NCI-H1436 treated with DMSO at 0.1 percent for 48 hours (cell line): ENCODE measurements around the gene ASCC1.
"Not testable (repeated sequence)": the region's sequence is repeated elsewhere in the genome, so short reads cannot be mapped to it uniquely, and the experiment has no call there.

Experiments used
- DNase-seq: peaks from one replicate; lab custom pipeline; 2025; lab: John Stamatoyannopoulos, UW

The ASCC1 gene

GRCh38 chr10:72170263-72170662 is 45.8 kb downstream of the ASCC1 start:
- DNase-seq: no peak

DNA sequence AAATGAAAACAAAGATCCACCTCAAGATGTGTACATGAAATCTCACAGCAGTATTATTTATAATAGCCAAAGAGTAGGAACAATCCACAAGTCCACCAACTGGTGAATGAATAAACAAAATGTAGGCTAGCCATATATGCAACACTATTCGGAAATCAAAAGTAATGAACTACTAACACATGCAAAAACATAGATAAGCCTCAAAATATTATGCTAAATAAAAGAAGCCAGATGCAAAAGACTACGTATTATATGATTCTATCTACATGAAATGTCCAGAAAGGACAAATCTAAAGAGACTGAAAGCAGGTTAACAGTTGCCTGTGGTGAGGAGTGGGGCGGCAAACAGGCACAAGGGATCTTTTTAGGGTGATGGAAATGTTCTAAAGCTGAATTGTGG is 49.0 kb downstream of the ASCC1 start:
- DNase-seq: no peak

DNA sequence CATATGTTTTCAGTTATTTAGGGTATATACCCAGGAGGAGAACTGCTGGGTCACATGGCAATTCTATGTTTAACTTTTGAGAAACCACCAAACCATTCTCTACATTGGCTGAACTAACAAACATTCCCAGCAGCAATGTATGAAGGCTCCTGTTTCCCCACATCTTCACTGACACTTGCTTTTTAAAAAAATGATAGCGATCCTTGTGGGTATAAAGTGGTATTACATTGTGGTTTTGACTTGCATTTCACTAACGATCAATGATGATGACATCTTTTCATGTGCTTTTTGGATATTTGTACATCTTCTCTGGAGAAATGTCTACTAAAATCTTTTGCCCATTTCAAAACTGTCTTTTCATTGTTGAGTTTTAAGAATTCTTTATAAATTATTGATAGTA is 51.5 kb downstream of the ASCC1 start:
- DNase-seq: no peak

DNA sequence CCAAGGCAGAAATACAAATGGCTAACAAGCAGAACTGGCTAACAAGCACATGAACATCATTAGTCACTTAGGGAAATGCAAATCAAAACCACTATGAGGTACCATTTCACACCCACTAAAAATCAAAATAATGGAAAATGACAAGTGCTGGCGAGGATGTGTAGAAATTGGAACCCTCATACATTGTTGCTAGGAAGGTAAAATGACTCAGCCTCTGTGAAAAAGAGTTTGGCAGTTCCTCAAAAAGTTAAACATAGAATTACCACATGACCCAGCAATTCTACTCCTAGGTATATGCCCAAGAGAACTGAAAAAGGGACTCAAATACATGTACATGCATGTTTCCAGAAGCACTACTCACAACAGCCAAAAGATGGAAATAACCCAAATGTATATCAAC is 53.1 kb downstream of the ASCC1 start:
- no peak for DNase-seq

GRCh38 chr10:72158176-72158575 is 57.9 kb downstream of the ASCC1 start:
- no peak for DNase-seq

DNA sequence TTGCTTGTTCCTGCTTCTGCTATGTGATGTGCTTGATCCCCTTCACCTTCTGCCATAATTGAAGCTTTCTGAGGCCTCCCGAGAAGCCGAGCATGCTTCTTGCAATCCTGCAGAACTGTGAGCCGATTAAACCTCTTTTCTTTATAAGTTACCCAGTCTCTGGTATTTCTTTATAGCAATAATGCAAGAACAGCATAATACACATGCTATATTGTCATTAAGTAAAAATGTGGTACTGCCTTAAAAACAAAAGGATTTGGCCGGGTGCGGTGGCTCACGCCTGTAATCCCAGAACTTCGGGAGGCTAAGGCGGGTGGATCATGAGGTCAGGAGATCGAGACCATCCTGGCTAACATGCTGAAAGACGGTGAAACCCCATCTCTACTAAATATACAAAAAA is 59.9 kb downstream of the ASCC1 start:
- no peak for DNase-seq

DNA sequence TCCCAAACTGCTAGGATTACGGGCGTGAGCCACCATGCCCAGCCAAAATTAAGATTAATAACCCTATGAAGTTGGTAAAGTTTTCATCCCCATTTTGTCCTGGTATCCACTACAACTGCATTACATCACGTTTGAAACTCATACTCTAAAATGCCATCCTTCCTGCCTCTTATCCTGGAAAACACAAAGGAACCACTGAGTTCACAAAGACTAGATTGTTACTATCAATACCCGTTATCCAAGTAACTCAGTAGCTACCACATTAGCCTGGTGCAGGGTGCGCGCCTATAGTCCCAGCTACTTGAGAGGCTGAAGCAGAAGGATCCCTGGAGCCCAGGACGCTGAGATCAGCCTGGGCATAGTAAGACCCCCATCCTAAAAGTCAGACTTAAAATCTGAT is 63.8 kb downstream of the ASCC1 start:
- DNase-seq: no peak

DNA sequence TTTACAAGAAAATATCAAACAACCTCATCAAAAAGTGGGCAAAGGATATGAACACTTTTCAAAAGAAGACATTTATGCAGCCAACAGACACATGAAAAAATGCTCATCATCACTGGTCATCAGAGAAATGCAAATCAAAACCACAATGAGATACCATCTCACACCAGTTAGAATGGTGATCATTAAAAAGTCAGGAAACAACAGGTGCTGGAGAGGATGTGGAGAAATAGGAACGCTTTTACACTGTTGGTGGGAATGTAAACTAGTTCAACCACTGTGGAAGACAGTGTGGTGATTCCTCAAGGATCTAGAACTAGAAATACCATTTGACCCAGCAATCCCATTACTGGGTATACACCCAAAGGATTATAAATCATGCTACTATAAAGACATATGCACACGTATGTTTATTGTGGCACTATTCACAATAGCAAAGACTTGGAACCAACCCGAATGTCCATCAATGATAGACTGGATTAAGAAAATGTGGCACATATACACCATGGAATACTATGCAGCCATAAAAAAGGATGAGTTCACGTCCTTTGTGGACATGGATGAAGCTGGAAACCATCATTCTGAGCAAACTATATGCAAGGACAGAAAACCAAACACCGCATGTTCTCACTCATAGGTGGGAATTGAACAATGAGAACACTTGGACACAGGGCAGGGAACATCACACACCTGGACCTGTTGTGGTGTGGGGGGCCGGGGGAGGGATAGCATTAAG is 65.2 kb downstream of the ASCC1 start:
- DNase-seq: not testable (repeated sequence)

DNA sequence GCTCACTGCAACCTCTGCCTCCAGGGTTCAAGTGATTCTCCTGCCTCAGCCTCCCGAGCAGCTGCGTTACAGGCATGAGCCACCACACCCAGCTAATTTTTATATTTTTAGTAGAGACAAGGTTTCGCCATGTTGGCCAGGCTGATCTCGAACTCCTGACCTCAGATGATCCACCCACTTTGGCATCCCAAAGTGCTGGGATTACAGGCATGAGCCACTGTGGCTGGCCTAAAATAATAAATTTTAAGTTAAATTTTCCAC is 68.8 kb downstream of the ASCC1 start:
- DNase-seq: not testable (repeated sequence)

DNA sequence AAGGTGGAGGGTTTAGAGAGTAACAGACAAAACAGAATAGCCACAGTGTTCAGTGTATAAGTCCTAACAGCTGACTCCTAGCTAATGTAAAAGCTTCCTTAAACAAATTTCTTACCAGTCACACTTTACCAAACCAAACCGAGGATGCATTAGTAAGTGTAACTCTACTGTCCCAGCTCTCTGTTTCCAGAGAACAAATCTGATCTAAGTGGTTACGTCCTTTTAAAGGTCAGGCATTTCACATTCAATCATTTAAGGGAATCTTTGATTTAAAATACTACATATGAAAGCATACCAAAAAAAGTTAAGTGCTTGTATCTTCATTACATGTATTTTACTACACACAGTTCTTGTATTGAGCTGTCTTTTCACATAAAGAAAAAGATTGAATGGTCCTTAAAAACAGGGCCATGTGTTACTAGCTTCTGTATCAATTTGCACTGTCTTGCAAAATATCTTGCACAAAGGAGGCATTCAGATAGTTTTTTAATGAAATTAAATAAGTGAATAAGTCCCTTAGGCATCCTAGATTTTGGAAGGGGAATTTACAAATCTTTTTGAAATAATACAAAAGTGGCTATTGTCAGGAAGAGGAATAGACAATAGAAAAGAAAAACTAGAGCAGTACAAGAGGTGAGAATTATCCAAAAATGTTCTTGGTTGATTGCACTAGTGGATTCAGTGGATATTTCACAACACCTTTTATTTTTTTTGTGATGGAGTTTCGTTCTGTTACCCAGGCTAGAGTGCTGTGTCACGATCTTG is 69.3 kb downstream of the ASCC1 start:
- DNase-seq: no peak

DNA sequence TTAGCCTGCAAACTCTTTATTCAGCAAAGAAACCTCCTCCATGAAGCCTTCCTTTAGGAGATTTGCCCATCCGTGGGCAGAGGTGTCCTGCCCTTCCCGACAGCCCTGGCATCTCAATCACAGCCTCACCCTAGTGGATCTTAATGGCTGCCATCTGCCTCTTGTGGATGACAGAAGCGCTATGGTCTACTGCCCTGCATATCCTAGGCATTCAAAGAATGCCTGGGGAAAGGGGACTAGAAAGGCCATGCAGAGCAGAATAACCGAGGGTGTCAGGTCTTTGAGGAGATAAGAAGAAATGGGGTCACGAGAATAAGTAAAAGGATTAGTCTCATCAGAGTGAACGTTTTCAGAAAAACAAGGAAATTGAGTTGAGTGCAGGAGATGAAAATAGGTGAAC is 70.0 kb downstream of the ASCC1 start:
- DNase-seq: no peak

DNA sequence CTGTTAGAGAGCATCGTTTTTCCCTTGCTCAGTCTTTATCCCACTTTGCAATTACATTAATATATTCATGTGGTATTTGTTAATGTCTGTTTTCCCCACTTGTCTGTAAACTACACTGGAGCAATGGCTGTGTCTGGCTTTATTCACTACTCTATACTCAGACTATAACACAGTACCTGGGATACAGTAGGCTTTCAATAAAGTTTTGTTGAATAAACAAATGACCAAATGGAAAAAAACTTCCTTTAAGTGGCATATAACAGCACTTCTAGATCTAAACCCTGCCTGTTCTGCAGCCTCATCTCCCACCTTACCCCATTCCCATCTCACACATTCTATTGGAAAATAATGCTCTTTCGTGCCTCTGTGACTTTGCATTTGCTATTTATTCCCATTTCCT is 70.4 kb downstream of the ASCC1 start:
- no peak for DNase-seq

DNA sequence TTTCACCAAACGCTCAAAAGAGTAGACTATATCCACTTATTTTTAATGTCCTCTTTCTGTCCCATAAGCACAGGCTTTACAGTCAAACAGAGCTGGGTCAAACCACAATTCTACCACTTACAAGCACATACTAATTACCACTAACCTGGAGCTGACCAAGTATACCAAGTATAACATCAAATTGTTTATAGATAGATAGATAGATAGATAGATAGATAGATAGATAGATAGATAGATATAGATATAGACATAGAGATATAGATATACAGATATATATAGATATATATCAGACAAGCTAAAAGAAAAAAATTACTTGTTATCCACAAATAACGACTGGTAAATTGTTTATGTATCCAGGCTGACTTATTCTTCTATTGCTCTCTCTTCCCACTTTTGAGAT is 75.2 kb downstream of the ASCC1 start:
- DNase-seq: no peak

GRCh38 chr10:72140174-72140573 is 75.9 kb downstream of the ASCC1 start:
- no peak for DNase-seq

GRCh38 chr10:72137583-72137982 is 78.5 kb downstream of the ASCC1 start:
- no peak for DNase-seq

GRCh38 chr10:72136225-72136624 is 79.9 kb downstream of the ASCC1 start:
- DNase-seq: not testable (repeated sequence)

- DNase-seq: no peak
Observed at GRCh38 chr10:72134785-72135767, 81.0 kb downstream of the ASCC1 start.

DNA sequence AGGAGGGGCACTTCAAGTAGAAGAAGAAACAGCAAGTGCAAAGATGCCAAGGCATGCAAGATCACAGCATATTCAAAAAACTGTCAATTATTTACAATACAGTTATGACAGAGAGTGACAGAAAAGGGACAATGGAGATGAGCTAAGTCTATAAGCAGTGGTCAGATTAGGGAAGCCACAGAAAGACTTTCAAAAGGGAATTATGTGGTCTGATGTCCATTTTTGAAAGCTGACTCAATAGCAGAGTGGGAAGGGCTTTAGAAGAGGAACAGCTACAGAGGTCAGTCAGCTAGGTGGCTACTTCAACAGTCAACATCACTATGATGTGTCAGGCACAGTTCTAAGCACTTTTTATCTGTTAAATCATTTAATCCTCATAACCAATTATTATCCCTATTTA is 82.6 kb downstream of the ASCC1 start:
- no peak for DNase-seq

DNA sequence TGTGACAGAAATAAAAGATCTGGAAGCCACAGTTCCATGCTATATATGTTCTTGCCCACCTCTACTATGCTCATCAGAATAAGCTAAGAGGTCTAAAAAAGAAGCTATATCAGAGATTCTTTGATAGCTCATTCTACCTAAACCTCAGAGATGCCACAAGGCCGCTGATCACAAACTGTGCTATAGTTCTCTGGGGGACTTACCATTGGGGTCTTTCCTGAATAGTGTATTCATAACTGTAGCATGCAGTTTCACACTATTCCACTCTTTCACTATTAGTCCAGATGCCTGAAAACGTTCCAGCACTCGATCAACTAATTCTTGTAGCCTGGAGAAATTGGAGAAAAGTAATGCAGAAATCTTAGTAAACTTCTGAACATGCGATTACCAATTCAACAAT is 83.2 kb downstream of the ASCC1 start:
- DNase-seq: no peak

GRCh38 chr10:72127571-72127970 is 88.5 kb downstream of the ASCC1 start:
- no peak for DNase-seq

DNA sequence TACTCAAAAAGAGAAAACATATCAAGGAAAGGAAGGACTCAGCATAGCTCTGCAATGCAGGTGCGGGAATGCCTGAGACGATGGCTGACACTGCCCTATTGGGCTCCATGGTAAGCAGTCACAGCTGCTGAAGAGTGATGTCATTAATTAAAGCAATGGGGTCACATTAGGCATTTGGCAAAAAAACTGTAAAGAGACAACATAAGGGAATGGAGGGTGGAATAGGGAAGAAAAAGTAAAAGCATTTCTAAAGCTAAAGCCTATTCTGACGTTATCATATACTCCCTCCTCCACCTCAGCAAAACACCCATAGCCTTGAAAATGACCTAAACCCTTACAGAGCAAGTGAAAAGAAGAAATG is 89.2 kb downstream of the ASCC1 start:
- DNase-seq: no peak

DNA sequence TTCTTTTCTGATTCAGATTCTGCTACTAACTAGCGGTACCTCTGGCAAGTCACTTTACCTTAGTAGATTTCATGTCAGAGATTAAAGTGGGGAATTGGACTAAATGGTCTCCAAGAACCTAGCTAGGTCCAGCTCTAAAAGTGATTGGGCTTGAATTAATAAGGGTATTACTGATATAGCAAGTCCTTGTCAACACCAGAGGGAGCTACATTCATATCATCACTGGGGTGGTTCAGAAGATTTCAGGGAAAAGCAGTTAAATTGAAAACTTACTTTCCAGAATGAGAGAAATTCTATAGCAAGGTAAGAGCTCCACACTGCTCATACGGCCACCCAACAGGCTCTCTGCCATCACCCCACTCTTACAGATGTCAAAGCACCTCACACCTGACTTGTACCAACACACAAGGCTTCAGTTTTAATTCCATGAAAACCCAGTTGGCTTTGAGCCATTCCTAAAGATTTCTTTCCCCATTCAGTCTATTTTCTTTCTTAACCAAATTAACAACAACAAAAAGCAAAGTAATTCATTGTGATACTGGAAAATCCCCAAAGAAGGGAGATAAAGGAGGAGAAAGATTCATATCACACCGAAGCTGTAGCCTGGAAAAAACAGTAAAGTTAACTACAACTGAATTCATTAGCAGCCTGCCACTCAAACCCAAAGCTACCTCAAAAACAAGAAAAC is 89.7 kb downstream of the ASCC1 start:
- DNase-seq: no peak
